GM13977 (cell line): ENCODE measurements around the gene RPS21.

Experiments used
- DNase-seq: peaks from one replicate; pipeline ENCODE4 v3.0.0; 2012; ENCODE audit warnings: low spot score
- CTCF ChIP-seq: IDR thresholded peaks from 2 replicates; pipeline ENCODE4 v1.5.1; 2012; ENCODE audit warnings: mild to moderate bottlenecking, control low read depth; ENCODE audit not compliant: insufficient read depth; ENCODE audit errors: extremely low read depth, missing control alignments
- in situ Hi-C: fragments of 300-500 bp; cut with MboI; formaldehyde crosslinking; loops from one replicate; pipeline ENCODE4 v1.12.0; 2022; ENCODE audit warnings: low sequenced_read_pairs, low pct_unique_long_range_greater_than_20kb, mixed read lengths, inconsistent platforms; ENCODE audit not compliant: unreplicated experiment

RPS21 gene

GRCh38 chr20:62404112-62404665 lies 17.3 kb downstream of the RPS21 start:
- no peak for DNase-seq
- no peak for TF ChIP-seq CTCF
- in situ Hi-C loops, result no loop called here

GRCh38 chr20:62404761-62405107 lies 17.8 kb downstream of the RPS21 start:
- no peak for DNase-seq
- TF ChIP-seq CTCF, result no peak
- in situ Hi-C loops, result no loop called here

- no peak for DNase-seq
- TF ChIP-seq CTCF, result peak; percentile 10
- in situ Hi-C loops, result no loop called here
Measured at GRCh38 chr20:62405108-62405980, 18.4 kb downstream of the RPS21 start.

GRCh38 chr20:62405981-62406513 lies 19.1 kb downstream of the RPS21 start:
- TF ChIP-seq CTCF, result no peak
- in situ Hi-C loops, result no loop called here
- no peak for DNase-seq

- no peak for DNase-seq
- no peak for TF ChIP-seq CTCF
- in situ Hi-C loops, result no loop called here
Measured at GRCh38 chr20:62406635-62407176, 19.8 kb downstream of the RPS21 start.

GRCh38 chr20:62407221-62407992 lies 20.5 kb downstream of the RPS21 start, which contains the start of gene CABLES2:
Gene CABLES2 (minus strand): TSS chr20:62407285. CDS start chr20:62407276, 9 bp downstream.
- in situ Hi-C loops, result no loop called here
- peak; percentile 99 for DNase-seq
- no peak for TF ChIP-seq CTCF
